Measurements from ENCODE around the gene KRT74. TPM values are rescaled to one million over a fixed set of nuclear protein-coding genes. Genes with fewer than 3 reads are reported as not detected.

KRT74 gene
- total RNA-seq, 1 donor from 2014 or later = not detected

DNA sequence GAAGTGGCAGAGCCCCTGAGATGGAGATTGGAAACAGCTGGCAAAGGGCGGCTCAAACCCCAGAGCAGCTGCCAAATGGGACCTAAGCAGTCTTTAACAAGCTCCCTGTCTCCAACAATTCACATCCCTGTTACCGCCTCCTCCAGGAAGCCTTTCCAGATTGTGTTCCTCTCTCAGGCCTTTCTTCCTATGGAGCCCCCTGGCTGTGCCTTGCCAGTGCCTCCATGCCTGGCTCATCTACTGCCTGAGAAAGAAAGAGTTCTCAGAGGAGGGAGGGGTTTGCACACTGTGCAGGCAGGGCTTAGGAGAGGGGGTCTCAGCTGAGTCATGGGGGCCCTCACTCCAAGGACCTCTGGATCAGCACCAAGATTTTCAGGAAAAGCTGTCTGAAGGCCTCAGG, 8.8 kb upstream of the KRT74 start:
- Histone ChIP-seq H3K27me3 (ENCODE audit: control insufficient read depth, insufficient read depth, low read length) (peaks cover 8% of the 10 kb centered on the region), H3K36me3 (ENCODE audit: control insufficient read depth, insufficient read depth, low read length) (no peaks in the 10 kb centered on the region), H3K4me3 (ENCODE audit: low read depth, low read length) (no peak overlapping the region)
- no peak for DNase-seq (ENCODE audit: low read depth)
- TF ChIP-seq, protein P1, sequence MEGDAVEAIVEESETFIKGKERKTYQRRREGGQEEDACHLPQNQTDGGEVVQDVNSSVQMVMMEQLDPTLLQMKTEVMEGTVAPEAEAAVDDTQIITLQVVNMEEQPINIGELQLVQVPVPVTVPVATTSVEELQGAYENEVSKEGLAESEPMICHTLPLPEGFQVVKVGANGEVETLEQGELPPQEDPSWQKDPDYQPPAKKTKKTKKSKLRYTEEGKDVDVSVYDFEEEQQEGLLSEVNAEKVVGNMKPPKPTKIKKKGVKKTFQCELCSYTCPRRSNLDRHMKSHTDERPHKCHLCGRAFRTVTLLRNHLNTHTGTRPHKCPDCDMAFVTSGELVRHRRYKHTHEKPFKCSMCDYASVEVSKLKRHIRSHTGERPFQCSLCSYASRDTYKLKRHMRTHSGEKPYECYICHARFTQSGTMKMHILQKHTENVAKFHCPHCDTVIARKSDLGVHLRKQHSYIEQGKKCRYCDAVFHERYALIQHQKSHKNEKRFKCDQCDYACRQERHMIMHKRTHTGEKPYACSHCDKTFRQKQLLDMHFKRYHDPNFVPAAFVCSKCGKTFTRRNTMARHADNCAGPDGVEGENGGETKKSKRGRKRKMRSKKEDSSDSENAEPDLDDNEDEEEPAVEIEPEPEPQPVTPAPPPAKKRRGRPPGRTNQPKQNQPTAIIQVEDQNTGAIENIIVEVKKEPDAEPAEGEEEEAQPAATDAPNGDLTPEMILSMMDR (IDR thresholded peaks at IDR 0.05; ENCODE audit: insufficient read depth, low read length, poor library complexity, severe bottlenecking) = no peak

DNA sequence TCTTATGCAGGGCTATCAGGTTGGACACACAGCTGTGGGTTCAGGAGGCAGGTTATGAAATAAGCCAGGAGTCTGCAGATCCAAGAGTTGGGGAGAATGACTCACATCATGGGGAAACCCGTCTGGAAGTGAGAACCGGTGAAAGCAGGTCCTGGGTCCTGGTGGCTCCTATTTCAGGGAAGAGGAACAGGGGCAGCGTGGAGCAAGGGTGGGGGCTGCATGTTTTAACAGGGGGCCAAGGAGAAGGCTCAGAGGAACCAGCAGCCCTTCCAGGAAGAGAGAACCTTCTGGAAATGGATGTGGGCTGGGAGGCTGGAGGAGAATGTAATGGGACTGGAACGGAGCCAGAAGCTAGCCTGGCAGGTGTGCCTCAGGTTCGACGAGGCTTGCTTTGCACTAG, 7.8 kb upstream of the KRT74 start:
- Histone ChIP-seq H3K36me3 (ENCODE audit: control insufficient read depth, insufficient read depth, low read length) (no peaks in the 10 kb centered on the region), H3K4me3 (ENCODE audit: low read depth, low read length) (no peak overlapping the region), H3K27me3 (ENCODE audit: control insufficient read depth, insufficient read depth, low read length) (peaks cover 10% of the 10 kb centered on the region)
- DNase-seq (ENCODE audit: low read depth) = no peak
- TF ChIP-seq, protein P1 (IDR thresholded peaks at IDR 0.05; ENCODE audit: insufficient read depth, low read length, poor library complexity, severe bottlenecking) = no peak

DNA sequence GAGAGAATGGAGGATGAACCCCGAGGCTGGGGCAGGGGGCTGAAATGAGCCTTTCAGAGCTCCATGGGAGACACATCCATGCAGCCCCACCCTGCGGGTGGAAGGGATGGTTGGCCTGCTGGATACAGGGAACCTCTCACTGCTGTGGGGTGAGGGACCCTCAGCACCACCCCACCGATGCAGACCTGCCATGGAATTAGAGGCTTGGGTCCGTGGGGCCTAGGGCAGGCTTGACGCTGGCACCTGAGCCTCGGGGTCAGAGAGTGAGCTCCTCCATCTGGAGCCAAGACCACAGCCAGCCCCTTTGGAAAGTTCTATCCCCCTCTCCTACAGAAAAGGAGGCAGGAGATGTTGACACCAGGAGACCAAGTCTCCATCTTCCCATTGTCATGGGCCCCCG, 7.4 kb upstream of the KRT74 start:
- no peaks in the 10 kb centered on the region for H3K36me3 ChIP-seq (ENCODE audit: control insufficient read depth, insufficient read depth, low read length)
- no peak overlapping the region for H3K4me3 ChIP-seq (ENCODE audit: low read depth, low read length)
- TF ChIP-seq, protein P1 (IDR thresholded peaks at IDR 0.05; ENCODE audit: insufficient read depth, low read length, poor library complexity, severe bottlenecking) = no peak
- peaks cover 10% of the 10 kb centered on the region for H3K27me3 ChIP-seq (ENCODE audit: control insufficient read depth, insufficient read depth, low read length)
- DNase-seq (ENCODE audit: low read depth) = no peak

DNA sequence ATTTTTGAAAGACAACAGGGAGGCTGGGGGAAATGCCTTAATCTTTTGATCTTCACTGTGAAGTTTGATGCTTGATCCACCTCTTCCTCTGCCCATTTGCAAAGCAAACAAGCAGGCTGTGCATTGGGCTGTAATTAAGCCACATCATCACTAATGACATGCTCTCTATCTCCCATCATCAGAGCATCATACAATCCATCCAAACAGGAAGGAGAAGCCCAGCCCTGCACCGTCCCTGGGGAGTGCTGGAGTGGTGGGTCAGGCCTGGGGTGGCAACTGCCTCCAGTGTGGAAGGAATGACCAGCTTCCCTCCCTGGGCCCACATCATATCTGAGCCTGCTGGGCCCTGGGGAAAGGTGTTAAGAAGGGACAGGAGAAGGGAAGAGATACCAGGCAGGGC, 6.9 kb upstream of the KRT74 start:
- TF ChIP-seq, protein P1 (IDR thresholded peaks at IDR 0.05; ENCODE audit: insufficient read depth, low read length, poor library complexity, severe bottlenecking) = no peak
- Histone ChIP-seq H3K36me3 (ENCODE audit: control insufficient read depth, insufficient read depth, low read length) (no peaks in the 10 kb centered on the region), H3K27me3 (ENCODE audit: control insufficient read depth, insufficient read depth, low read length) (peaks cover 10% of the 10 kb centered on the region), H3K4me3 (ENCODE audit: low read depth, low read length) (no peak overlapping the region)
- DNase-seq (ENCODE audit: low read depth) = no peak

DNA sequence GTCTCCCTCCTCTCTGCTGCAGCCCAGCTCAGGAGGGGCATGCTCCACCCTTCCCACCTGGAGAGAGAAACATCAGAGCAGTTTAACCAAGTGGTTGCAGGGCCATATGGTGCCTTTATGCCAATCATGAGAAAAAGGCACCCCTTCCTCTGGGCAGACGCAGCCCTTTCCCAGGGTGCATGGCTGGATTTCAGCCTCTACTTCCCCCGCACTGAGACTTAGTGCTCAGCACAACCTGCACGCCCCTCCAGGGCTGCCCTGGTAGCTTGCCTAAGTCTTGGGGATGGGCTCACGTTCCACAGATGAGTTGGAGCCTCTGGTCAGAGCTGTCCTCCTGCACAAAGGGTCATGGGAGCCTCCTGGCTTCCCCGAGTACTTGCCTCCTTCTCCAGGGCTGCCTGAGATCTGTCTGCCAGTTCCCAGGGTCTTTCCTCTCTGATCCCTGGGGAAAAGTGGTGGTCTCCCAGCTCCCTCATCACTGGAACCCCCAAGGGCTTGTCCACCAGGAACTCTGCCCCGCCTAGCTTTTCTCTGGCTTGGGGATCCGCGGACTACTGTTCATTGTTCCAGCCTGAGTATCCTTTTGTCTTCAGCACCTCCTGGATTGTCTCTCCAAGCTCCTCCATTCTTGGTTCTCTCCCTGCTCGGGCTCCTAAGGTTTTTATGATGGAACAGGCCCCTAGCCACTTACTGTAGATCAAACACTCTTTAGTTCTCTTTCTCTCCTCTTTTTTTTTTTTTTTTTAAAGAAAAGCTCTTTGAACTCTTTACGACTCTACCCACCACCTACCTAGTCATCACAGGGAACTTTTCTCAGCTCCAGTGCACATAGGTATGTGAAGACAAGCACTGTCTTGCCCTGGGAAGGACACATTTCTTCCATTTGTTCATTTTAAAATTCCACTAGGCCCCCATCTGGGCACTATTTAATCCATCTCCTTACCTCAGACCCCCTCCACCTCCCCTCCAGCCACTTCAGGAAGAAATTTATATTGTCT, 6.1 kb upstream of the KRT74 start:
- TF ChIP-seq, protein P1 (IDR thresholded peaks at IDR 0.05; ENCODE audit: insufficient read depth, low read length, poor library complexity, severe bottlenecking) = no peak
- H3K36me3 ChIP-seq (ENCODE audit: control insufficient read depth, insufficient read depth, low read length) = no peaks in the 10 kb centered on the region
- H3K4me3 ChIP-seq (ENCODE audit: low read depth, low read length) = no peak overlapping the region
- peaks cover 10% of the 10 kb centered on the region for H3K27me3 ChIP-seq (ENCODE audit: control insufficient read depth, insufficient read depth, low read length)
- DNase-seq (ENCODE audit: low read depth) = no peak

Measured in kidney epithelial cell (primary cell).